Frontal cortex (tissue), 4 donors: Measurements from ENCODE around the gene CCDC92. TPM values are rescaled to one million over a fixed set of nuclear protein-coding genes. Genes with fewer than 3 reads are reported as not detected.
A peak's percentile ranks its signal among the peaks of the same experiment; 100 is the strongest.
"Not testable (repeated sequence)": the region's sequence is repeated elsewhere in the genome, so short reads cannot be mapped to it uniquely, and the experiment has no call there.

Experiments used
- DNase-seq, 2 donors: peaks; one replicate each; pipeline ENCODE4 v3.0.0; 2012; ENCODE audit warnings: low spot score in 2 of 2
- FAIRE-seq: peaks from 2 replicates; lab custom pipeline; 2012; peaks lifted over from hg19 to GRCh38; lab: Jason Lieb, UNC
- total RNA-seq: library from RNA; depleted of rRNA; stranded (reverse); fragments of >200 nt; gene quantifications from one replicate; pipeline ENCODE4 v1.2.3, GENCODE V29; 2014
- donor health status: control.
- donor health status: control.
- donor health status: control.

CCDC92 gene
- total RNA-seq, 1 donor from 2014 or later = 14.7 TPM

GRCh38 chr12:123917337-123917850 lies 55.2 kb downstream of the CCDC92 start:
- no peak for DNase-seq
- FAIRE-seq = no peak

- FAIRE-seq (no peak), DNase-seq (no peak)
Observed at GRCh38 chr12:123916729-123917128, 55.9 kb downstream of the CCDC92 start.

DNA sequence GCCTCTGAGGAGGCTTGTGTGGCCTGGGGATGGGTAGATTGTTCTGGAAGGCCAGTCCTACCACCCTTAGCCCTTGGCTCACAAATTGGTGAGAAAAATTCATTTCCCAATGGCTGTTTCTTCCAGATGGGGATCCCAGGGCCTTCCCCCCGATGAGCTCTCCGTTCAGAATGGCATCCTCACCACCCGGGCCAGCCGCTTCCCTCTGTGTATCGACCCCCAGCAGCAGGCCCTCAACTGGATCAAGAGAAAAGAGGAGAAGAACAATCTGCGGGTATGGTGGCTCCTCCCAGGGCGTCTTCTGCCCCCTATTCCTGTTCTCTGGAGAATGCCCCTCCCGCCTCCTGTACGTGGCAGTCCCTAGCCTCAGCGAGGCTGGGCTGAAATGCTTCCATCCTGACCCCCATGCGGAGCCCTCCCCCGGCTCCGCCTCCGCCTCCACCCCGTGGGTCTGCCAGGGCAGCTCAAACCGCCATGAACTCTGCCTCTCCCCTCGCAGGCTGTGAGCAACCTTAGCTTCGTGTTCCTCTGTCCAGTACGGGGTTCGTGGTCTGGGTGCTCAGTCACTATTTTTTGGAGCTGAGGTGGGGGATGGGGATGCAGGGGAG lies 57.8 kb downstream of the CCDC92 start:
- DNase-seq = no peak
- FAIRE-seq = no peak

DNA sequence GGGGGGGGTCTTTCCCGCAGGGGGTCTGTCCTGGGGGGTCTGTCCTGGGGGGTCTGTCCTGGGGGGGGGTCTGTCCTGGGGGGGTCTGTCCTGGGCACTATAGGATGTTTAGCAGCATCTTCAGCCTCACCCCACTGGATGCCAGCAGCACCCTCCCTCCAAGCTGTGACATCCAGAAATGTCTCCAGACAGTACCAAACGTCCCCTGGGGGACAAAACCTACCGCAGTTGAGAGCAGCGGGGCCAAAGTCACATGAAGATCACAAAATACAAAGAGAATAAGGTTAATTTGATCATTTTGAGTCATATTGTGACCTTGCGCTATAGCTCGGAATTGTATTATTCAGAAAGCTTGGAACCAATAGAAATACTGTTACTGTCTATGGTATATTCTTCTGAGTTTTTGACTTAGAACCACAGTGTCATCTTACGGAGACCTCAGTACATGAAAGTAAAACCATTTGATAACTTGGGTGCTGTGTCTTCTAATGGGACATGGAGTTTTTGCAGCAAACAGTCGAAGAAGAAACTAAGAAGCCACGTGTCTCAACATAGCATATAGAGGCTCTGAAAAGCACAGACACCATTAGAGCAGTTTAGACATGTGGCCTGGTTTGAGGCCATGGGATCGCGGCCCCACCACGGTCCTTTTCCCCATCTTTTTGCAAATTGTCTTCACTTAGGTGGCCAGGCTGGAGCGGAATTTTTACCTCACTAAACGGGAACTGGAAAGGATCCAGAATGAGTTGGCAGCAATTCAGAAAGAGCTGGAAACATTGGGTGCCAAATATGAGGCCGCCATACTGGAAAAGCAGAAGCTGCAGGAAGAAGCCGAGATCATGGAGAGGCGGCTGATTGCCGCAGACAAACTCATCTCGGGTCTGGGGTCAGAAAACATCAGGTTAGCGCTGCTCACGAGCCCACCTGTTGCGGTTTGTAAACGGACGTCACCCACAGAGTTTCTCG lies 59.9 kb downstream of the CCDC92 start:
- FAIRE-seq (no peak), DNase-seq (no peak)

- FAIRE-seq, DNase-seq: not testable (repeated sequence)
Observed at GRCh38 chr12:123911672-123912409, 60.8 kb downstream of the CCDC92 start.

GRCh38 chr12:123910761-123911193 lies 61.9 kb downstream of the CCDC92 start:
- FAIRE-seq = no peak
- no peak for DNase-seq

- FAIRE-seq (no peak), DNase-seq (no peak)
Observed at GRCh38 chr12:123910057-123910456, 62.6 kb downstream of the CCDC92 start.

- DNase-seq (no peak), FAIRE-seq (no peak)
Observed at GRCh38 chr12:123908884-123909725, 63.5 kb downstream of the CCDC92 start.

DNA sequence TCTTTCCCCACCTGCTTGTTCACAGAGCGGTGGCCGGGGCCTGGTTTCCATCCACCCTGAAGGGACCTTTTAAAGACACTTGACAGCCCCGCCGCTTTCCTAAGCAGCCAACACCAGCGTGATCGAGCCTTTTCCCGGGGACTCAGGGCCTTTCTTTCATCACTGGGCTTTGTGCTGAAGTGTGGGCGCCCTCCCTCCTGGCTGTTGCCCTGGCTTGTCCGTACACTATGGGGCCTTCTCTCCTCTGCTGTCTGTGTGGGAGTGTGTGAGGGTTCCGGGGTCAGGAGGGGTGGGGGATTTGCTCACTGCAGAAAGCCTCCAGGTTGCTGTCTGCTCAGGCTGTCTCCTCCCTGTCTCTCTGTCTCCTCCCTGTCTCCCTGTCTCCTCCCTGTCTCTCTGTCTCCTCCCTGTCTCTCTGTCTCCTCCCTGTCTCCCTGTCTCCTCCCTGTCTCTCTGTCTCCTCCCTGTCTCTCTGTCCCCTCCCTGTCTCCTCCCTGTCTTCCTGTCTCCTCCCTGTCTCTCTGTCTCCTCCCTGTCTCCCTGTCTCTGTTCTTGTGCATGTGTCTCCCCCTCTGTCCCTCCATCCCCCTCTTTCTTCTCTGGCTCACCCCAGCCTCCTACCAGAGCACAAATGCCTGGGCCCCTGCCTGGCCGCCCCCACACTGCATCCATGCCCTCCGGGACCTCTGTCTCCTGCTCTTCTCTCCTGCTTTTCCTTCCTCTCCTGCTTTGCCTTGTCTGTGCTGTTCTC lies 64.7 kb downstream of the CCDC92 start:
- DNase-seq (no peak), FAIRE-seq (no peak)

DNA sequence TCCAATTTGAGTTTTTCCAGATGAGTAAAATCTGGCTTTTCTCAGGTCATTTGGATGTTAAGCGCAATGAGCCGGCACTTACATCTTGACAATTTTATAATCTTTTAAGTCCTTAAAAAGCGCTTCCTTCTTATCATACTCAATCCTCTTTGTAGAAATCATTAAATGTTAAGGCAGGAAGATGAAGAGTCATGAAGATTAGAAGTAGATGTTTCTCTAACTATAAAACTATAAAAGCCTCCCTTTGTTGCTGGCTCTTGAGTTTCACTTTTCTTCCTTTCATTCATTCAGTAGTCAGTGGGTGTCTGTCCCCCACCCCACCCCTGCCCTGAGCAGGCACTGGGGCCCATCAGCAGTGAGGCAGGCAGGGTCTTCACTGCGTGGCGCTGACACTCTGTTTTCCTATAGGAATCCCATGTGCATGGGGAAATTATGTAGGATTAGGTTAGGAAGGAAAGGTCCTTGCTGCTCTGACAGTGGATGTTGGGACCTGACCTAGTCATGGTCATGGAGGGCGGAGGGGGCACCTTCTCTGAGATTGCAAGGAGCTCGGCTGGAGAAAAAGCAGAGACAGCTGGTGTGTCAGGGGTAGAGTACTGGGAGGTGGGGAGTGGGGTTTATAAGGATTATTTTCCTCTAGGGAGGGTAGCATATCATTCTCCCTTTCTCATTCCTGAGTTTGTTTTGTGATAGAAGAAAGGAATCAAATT lies 65.8 kb downstream of the CCDC92 start:
- no peak for DNase-seq
- FAIRE-seq = no peak

- DNase-seq = peak; percentile 30 to 61
- peak; percentile 42 for FAIRE-seq
Observed at GRCh38 chr12:123905319-123905925, 67.2 kb downstream of the CCDC92 start.

DNA sequence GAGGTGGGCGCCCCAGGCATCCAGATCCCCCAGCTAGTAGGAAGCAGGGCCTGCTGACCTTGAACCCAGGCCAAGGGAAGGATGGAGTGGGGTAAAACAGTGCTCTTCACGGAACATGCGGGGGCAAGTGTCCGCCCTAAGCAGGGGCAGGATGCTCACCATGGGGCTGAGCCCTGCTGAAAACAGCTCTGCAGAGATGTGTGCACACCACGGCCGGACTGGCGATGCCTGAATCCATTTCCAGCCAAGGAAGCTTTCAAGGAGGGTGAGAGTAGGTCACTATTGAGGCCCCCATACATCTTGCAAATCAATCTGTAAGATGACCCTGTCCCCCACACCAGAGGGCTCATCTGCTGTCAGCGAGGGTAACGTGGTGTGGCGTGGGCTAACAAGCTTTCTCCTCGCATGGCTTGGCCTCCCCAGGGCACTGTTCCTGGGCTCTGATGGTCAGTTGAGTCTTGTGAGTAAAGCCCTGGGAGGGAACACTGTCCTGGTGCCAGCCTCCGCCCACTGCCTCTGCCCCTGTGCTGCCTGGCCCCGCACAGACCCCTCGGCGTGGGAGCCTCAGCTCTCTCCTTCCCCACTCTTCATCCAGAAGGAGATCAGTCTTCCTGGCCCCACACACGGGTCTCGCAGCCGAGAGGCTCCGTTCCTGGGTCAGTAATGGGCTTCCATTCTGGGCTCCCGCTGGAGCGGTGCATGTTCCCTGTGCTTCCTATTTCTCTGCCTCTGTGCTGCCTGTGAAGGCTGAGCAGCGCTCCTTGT lies 69.1 kb downstream of the CCDC92 start:
- DNase-seq (no peak), FAIRE-seq (no peak)

- FAIRE-seq (no peak), DNase-seq (no peak)
Observed at GRCh38 chr12:123902821-123903220, 69.8 kb downstream of the CCDC92 start.

DNA sequence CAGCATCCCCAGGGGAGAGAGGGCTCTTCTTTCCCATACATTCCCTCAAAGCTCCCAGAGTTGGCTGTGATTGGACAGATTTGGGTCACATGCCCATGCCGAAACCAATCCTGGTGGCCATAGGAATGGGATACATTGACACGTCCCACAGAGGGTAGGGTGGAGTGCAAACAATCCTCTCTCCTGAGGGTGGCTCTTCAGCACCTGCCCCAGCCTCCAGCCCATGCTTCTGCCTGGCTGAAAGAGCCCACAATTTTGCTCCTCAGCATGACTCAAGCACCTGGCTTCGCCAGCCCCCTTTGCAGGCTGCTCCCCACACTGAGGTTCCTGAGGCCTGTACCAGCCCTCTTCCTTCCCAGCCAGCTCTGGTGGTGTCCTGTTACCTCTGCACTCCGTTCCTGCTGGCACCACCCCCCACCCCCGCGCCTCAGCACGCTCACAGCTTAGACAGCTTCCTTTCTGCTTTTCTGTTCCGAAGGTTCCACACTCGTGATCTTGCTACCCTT lies 71.7 kb downstream of the CCDC92 start:
- no peak for FAIRE-seq
- no peak for DNase-seq

- no peak for FAIRE-seq
- no peak for DNase-seq
Observed at GRCh38 chr12:123899368-123899767, 73.3 kb downstream of the CCDC92 start.

GRCh38 chr12:123898673-123899072 lies 74.0 kb downstream of the CCDC92 start:
- FAIRE-seq (no peak), DNase-seq (no peak)

GRCh38 chr12:123897221-123897620 lies 75.4 kb downstream of the CCDC92 start:
- FAIRE-seq (no peak), DNase-seq (no peak)
